ENCODE measurements around the gene EGFL6.

The EGFL6 gene

GRCh38 chrX:13569479-13570260, at the start of gene EGFL6:
Gene EGFL6, plus strand, starts transcription at chrX:13569601. Its CDS starts 261 bp downstream, at chrX:13569862.
- DNase-seq (ENCODE audit: low read depth, low spot score): no peak

GRCh38 chrX:13520351-13520750, 49.0 kb upstream of the EGFL6 start:
- DNase-seq (ENCODE audit: low read depth, low spot score): no peak

- no peak for DNase-seq (ENCODE audit: low read depth, low spot score)
These were observed 48.5 kb upstream of the EGFL6 start for GRCh38 chrX:13520936-13521335.

DNA sequence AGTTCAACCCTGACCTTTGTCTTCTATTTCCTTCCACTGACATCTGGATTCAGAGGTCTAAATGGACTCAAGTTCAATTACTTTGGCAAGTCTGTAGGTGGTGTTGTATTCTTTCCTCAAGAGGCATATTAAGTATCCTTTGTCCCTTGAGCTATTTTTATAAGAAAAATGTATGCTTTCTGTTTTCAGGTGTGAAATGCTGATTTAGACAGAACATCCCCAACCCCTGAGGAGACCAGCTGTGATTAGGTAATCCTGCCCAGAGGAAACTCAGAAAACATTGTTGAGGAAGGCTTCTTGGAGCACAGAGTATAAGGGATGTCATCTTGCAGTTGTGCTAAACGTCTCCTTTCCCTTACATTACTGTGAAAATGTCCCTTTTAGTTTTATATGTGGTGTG, 46.6 kb upstream of the EGFL6 start:
- no peak for DNase-seq (ENCODE audit: low read depth, low spot score)

- DNase-seq (ENCODE audit: low read depth, low spot score): no peak
These were observed 35.7 kb upstream of the EGFL6 start for GRCh38 chrX:13533726-13534125.

DNA sequence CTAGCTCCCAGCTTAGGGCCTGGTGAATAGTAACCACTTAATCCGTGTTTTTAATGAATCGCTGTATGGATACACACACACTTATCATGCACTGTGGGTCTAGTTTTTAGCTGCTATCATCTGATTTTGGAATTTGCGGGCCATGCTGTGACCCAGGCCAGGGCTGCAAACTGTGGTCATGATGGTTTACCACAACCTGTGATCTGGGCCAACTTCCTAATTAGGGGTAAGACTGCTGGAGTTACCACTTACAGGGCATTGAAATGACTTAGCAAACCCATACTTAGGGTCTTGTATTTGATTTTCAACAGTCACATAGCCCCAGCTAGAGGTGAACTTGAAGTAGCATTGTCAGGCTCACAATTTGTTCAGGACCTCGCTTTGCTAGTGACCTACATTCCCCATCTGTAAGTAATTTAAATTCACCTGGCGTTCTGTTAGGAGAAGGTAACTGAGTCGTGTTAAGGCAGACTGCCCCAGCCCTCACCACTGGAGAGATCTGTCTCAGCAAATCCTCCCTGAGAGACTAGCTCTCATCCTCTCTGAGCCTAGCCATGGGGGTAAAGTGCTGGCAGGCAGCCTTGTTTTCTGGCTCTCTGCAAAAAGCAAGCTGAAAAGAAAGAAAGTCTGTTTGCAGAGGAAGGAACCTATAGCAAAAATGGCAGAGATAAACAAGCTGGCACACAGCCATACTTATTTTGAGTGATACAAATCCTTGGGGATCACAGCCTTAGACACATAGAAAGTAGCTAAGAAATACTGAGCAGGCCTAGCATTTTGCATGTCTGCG, 33.8 kb upstream of the EGFL6 start:
- DNase-seq (ENCODE audit: low read depth, low spot score): no peak

DNA sequence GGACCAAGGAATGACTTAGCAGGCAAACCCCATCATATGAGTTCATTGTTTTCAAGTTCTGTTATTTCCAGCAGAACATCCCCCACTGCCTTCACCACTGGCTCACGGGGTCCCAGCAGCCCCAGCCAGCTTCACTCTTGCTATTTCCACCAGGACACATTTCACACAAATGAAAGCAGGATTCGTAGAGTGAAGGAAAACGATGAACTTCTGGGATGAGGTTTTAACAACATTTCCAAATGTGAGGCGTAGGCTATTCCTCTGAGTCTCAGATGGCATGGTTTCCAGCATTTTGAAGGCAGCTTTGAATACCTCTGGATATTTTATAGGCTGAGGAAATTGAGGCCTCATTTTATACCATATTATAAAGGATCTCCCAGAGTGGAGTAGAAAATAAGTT, 32.9 kb upstream of the EGFL6 start:
- DNase-seq (ENCODE audit: low read depth, low spot score): no peak

- no peak for DNase-seq (ENCODE audit: low read depth, low spot score)
These were observed 31.0 kb upstream of the EGFL6 start for GRCh38 chrX:13538414-13538813.

DNA sequence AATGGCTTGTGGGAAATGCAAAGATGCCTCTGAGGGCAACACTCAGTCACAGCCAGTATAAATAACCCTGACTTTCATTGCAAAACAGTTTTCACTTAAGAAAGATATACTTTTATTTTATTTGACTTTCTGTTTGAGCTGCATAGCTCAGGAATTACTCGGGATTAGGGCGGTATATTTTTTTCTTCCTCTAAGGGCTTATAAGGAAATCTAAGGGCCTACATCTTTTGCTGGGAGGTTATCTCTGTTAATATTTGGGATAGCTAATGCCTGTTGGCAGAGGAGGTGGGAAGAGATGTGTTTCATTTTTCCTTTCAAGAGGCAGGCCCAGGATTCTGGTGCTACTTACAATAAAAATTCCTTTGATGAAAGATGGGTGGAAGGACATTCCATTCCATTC, 28.8 kb upstream of the EGFL6 start:
- no peak for DNase-seq (ENCODE audit: low read depth, low spot score)

DNA sequence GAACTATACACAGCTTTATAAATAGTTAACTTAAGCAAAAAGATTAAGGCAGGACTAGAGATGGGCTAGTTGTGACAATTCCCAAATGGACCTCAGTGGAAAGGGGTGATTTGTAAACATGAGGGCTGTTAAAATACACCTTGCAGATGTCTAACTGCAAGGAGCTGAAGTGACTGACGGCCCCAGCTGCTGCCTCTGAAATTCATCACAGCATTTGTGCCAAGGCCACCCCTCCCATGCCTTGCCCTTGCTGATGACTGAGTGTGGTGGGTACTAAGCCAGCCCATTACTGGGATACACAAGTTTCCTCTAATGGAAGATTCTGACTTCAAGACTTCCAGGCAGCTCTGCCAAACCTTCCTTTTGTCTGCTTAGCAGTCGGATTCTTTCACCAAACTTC, 23.7 kb upstream of the EGFL6 start:
- DNase-seq (ENCODE audit: low read depth, low spot score): no peak

GRCh38 chrX:13547671-13548070, 21.7 kb upstream of the EGFL6 start:
- DNase-seq (ENCODE audit: low read depth, low spot score): no peak

- no peak for DNase-seq (ENCODE audit: low read depth, low spot score)
These were observed 19.1 kb upstream of the EGFL6 start for GRCh38 chrX:13550346-13550745.

DNA sequence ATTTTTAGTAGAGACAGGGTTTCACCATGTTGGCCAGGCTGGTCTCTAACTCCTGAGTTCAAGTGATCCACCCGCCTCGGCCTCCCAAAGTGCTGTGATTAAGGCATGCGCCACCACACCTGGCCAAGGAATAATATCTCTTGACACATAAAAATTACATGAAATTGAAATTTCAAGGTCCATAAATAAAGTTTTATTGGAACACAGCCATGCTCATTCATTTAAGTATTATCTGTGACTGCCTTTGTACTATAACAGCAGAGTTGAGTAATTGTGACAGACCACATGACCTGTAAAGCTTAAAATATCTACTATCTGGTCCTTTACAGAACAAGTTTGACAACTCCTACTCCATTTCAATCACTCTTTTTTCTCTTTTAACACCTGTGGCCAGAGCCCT, 17.8 kb upstream of the EGFL6 start:
- DNase-seq (ENCODE audit: low read depth, low spot score): no peak

GRCh38 chrX:13552892-13553291, 16.5 kb upstream of the EGFL6 start:
- no peak for DNase-seq (ENCODE audit: low read depth, low spot score)

DNA sequence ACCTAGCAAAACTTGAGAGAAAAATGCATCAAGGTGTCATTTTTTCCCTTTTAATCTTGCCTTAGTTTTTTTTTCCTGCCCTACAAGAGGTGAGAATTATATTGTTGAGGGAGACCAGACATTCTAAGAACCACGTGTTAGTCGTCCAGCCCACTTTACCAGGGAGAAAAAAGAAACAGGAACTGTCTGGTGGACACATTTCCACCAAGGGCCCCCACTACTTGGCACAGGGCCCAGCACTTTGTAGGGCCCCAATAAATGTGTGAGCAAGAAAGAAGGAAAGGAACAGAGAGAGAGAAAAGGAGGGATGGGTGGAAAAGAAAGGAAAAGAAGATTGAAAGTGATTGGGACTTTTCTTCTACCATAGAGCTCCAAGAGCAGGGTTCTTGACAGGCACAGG, 3.9 kb upstream of the EGFL6 start:
- no peak for DNase-seq (ENCODE audit: low read depth, low spot score)

GRCh38 chrX:13570261-13570605, 832 bp downstream of the EGFL6 start:
- no peak for DNase-seq (ENCODE audit: low read depth, low spot score)

DNA sequence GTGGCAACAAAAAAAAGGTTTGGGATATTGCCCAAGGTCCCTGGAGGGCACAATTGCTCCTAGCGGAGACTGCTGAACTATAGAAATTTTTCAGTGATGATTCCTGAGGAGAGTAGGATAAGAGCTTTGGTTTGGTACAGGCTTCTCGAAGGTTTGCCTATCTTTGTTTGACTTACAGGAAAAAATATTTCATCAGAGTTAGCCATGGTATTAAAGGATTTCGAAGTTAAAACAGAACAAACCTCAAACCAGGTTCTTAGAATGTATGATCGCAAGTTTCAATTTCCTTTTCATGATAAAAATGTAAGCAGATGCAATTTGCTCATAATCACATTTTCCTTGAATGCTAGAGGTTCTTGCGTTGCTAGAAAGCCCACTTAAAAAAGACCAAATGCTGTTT, 1.7 kb downstream of the EGFL6 start:
- DNase-seq (ENCODE audit: low read depth, low spot score): no peak

GRCh38 chrX:13574600-13574999, 5.2 kb downstream of the EGFL6 start:
- no peak for DNase-seq (ENCODE audit: low read depth, low spot score)

GRCh38 chrX:13579661-13580060, 10.3 kb downstream of the EGFL6 start:
- DNase-seq (ENCODE audit: low read depth, low spot score): no peak

DNA sequence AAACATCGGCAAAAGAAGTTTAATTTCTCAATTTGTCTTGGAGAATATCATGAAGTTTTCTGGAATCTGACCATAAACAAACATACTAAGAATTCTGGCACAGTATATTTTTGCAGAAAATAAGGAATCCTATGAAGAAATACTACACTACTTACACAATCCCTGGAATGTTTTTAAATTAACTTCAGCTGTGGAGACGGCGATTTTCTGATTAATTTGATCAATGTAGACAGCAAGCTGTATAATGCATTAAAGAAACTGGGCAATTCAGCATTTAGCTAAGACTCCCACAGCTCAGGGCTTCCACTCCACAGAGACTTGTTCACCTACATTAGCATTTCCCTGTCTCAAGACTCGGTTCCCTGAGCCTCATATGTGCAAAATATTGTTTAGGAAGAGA, 12.2 kb downstream of the EGFL6 start:
- no peak for DNase-seq (ENCODE audit: low read depth, low spot score)

GRCh38 chrX:13587786-13588477, 18.5 kb downstream of the EGFL6 start:
- no peak for DNase-seq (ENCODE audit: low read depth, low spot score)

- DNase-seq (ENCODE audit: low read depth, low spot score): no peak
These were observed 20.8 kb downstream of the EGFL6 start for GRCh38 chrX:13590207-13590606.

DNA sequence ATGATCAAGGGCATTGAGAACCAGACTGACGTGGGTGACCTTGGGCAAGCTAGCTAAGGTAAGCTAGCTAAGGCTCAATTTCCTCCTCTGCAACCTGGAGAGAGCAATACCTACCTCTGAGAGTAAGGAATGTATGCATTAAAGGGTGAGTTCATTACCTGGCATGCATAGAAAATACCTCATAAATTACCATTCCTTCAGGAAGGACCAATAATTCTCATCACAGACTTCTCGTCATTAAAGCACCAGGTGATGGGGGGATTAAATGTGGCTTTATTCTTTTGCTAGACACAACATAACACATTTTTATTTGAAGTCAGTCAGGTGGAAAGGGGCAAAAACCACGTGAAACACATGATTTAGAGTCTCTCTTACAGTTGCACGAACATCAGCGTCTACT, 21.5 kb downstream of the EGFL6 start:
- DNase-seq (ENCODE audit: low read depth, low spot score): no peak
